ENCODE results near the gene CIC. TPM values are rescaled to one million over a fixed set of nuclear protein-coding genes. Genes with fewer than 3 reads are reported as not detected.

The CIC gene
- total and polyA plus RNA-seq, 2 of the 13 experiments (the other 11 are each of a cell fraction or from before 2014, with no cell fraction given) = 5.9 to 8.0 TPM

DNA sequence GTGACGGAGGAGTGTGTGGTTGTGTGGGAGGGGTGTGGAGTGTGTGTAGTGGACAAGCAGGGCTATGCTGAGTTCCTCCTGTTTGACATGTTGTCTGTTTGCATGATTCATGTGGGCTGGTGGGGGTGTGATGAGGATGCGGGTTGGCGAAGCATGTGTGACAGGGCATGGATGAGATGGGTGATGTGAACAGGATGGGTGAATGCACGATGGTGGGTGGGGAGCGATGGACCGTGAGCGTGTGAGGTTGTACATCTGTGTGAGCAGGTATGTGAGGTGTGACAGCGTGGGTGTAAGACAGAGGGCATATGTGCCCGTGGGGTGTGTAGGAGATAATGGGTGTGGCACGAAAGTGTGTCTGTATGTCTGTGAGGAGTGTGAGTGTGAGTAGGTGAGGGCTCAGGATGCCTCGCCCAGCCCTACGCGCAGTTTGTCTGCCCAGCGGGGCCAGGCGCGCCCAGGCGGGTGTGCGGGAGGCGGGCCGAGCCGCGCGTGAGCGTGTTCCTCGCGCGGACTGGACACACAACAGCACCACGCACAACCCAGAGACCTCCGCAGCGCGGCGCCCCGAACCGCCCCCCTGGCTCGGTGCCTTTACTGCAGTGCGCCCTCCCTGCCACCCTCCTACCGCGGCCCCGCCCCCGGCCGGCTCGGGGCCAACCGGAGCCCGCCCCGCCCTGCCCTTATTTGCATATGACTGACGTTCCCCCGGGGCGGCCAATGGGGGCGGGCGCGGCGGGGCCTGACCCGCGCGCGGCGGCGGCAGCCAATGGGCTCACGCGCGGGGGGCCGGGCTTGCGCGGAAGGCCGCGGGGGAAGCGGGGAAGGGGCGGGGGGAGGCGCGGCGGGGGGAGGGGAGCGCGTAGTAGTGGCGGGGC lies 14.4 kb downstream of the CIC start (continued):
- TF ChIP-seq, protein P1, sequence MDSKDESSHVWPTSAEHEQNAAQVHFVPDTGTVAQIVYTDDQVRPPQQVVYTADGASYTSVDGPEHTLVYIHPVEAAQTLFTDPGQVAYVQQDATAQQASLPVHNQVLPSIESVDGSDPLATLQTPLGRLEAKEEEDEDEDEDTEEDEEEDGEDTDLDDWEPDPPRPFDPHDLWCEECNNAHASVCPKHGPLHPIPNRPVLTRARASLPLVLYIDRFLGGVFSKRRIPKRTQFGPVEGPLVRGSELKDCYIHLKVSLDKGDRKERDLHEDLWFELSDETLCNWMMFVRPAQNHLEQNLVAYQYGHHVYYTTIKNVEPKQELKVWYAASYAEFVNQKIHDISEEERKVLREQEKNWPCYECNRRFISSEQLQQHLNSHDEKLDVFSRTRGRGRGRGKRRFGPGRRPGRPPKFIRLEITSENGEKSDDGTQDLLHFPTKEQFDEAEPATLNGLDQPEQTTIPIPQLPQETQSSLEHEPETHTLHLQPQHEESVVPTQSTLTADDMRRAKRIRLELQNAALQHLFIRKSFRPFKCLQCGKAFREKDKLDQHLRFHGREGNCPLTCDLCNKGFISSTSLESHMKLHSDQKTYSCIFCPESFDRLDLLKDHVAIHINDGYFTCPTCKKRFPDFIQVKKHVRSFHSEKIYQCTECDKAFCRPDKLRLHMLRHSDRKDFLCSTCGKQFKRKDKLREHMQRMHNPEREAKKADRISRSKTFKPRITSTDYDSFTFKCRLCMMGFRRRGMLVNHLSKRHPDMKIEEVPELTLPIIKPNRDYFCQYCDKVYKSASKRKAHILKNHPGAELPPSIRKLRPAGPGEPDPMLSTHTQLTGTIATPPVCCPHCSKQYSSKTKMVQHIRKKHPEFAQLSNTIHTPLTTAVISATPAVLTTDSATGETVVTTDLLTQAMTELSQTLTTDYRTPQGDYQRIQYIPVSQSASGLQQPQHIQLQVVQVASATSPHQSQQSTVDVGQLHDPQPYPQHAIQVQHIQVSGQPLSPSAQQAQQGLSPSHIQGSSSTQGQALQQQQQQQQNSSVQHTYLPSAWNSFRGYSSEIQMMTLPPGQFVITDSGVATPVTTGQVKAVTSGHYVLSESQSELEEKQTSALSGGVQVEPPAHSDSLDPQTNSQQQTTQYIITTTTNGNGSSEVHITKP (CRISPR knock-in tag; IDR thresholded peaks at IDR 0.05; ENCODE audit: low read depth) = peak; percentile 57; the same call in 1 of the 2 replicates
- TF ChIP-seq, protein P2, sequence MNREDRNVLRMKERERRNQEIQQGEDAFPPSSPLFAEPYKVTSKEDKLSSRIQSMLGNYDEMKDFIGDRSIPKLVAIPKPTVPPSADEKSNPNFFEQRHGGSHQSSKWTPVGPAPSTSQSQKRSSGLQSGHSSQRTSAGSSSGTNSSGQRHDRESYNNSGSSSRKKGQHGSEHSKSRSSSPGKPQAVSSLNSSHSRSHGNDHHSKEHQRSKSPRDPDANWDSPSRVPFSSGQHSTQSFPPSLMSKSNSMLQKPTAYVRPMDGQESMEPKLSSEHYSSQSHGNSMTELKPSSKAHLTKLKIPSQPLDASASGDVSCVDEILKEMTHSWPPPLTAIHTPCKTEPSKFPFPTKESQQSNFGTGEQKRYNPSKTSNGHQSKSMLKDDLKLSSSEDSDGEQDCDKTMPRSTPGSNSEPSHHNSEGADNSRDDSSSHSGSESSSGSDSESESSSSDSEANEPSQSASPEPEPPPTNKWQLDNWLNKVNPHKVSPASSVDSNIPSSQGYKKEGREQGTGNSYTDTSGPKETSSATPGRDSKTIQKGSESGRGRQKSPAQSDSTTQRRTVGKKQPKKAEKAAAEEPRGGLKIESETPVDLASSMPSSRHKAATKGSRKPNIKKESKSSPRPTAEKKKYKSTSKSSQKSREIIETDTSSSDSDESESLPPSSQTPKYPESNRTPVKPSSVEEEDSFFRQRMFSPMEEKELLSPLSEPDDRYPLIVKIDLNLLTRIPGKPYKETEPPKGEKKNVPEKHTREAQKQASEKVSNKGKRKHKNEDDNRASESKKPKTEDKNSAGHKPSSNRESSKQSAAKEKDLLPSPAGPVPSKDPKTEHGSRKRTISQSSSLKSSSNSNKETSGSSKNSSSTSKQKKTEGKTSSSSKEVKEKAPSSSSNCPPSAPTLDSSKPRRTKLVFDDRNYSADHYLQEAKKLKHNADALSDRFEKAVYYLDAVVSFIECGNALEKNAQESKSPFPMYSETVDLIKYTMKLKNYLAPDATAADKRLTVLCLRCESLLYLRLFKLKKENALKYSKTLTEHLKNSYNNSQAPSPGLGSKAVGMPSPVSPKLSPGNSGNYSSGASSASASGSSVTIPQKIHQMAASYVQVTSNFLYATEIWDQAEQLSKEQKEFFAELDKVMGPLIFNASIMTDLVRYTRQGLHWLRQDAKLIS (CRISPR knock-in tag; IDR thresholded peaks at IDR 0.05) = no peak
- TF ChIP-seq MLLT10 (CRISPR knock-in tag; IDR thresholded peaks at IDR 0.05) = no peak
- TF ChIP-seq, protein P3, sequence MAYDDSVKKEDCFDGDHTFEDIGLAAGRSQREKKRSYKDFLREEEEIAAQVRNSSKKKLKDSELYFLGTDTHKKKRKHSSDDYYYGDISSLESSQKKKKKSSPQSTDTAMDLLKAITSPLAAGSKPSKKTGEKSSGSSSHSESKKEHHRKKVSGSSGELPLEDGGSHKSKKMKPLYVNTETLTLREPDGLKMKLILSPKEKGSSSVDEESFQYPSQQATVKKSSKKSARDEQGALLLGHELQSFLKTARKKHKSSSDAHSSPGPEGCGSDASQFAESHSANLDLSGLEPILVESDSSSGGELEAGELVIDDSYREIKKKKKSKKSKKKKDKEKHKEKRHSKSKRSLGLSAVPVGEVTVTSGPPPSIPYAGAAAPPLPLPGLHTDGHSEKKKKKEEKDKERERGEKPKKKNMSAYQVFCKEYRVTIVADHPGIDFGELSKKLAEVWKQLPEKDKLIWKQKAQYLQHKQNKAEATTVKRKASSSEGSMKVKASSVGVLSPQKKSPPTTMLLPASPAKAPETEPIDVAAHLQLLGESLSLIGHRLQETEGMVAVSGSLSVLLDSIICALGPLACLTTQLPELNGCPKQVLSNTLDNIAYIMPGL (CRISPR knock-in tag; IDR thresholded peaks at IDR 0.05; ENCODE audit: borderline replicate concordance in 1 of 2, low read depth in 1 of 2) = peak in 1 of 2 experiments; percentile 55; a peak in 2 of 4 replicates
- TF ChIP-seq, protein P4, sequence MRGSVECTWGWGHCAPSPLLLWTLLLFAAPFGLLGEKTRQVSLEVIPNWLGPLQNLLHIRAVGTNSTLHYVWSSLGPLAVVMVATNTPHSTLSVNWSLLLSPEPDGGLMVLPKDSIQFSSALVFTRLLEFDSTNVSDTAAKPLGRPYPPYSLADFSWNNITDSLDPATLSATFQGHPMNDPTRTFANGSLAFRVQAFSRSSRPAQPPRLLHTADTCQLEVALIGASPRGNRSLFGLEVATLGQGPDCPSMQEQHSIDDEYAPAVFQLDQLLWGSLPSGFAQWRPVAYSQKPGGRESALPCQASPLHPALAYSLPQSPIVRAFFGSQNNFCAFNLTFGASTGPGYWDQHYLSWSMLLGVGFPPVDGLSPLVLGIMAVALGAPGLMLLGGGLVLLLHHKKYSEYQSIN (CRISPR knock-in tag; IDR thresholded peaks at IDR 0.05; ENCODE audit: borderline replicate concordance) = no peak
- TF ChIP-seq ZNF460 (CRISPR knock-in tag; IDR thresholded peaks at IDR 0.05; ENCODE audit: borderline replicate concordance) = no peak
- no peak for TF ChIP-seq TBP (CRISPR knock-in tag; IDR thresholded peaks at IDR 0.05)
- TF ChIP-seq ZNF605 (CRISPR knock-in tag; IDR thresholded peaks at IDR 0.05) = no peak
- TF ChIP-seq KLF9 (CRISPR knock-in tag; IDR thresholded peaks at IDR 0.05; ENCODE audit: low read depth) = no peak
- TF ChIP-seq FOSL2 (CRISPR knock-in tag; IDR thresholded peaks at IDR 0.05) = peak; percentile 35; the same call in 1 of the 2 replicates
- no peak for TF ChIP-seq ETV5 (CRISPR knock-in tag; IDR thresholded peaks at IDR 0.05; ENCODE audit: borderline replicate concordance)
- TF ChIP-seq CHCHD3 (CRISPR knock-in tag; IDR thresholded peaks at IDR 0.05) = no peak
- TF ChIP-seq ZNF772 (CRISPR knock-in tag; IDR thresholded peaks at IDR 0.05) = peak; percentile 70; the same call in 1 of the 2 replicates
- no peak for TF ChIP-seq MED1 (CRISPR knock-in tag; IDR thresholded peaks at IDR 0.05)
- TF ChIP-seq, protein P5, sequence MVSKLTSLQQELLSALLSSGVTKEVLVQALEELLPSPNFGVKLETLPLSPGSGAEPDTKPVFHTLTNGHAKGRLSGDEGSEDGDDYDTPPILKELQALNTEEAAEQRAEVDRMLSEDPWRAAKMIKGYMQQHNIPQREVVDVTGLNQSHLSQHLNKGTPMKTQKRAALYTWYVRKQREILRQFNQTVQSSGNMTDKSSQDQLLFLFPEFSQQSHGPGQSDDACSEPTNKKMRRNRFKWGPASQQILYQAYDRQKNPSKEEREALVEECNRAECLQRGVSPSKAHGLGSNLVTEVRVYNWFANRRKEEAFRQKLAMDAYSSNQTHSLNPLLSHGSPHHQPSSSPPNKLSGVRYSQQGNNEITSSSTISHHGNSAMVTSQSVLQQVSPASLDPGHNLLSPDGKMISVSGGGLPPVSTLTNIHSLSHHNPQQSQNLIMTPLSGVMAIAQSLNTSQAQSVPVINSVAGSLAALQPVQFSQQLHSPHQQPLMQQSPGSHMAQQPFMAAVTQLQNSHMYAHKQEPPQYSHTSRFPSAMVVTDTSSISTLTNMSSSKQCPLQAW (CRISPR knock-in tag; IDR thresholded peaks at IDR 0.05) = no peak
